GM21423 (cell line): ENCODE data around the gene TMPRSS3.

ENCODE experiments used
- ATAC-seq: cut with Tn5 transposase; IDR thresholded peaks from one replicate; pipeline ENCODE4 v1.9.1; 2021; ENCODE audit warnings: mild to moderate bottlenecking, moderate library complexity; ENCODE audit not compliant: unreplicated experiment

TMPRSS3 gene

GRCh38 chr21:42390193-42390592 lies 5.7 kb downstream of the TMPRSS3 start:
- ATAC-seq, result no peak

GRCh38 chr21:42389449-42389835 lies 6.4 kb downstream of the TMPRSS3 start:
- no peak for ATAC-seq

GRCh38 chr21:42388740-42389448 lies 7.0 kb downstream of the TMPRSS3 start:
- ATAC-seq, result no peak

GRCh38 chr21:42387843-42388340 lies 8.0 kb downstream of the TMPRSS3 start:
- no peak for ATAC-seq

GRCh38 chr21:42387164-42387563 lies 8.7 kb downstream of the TMPRSS3 start:
- no peak for ATAC-seq

GRCh38 chr21:42386034-42386591 lies 9.7 kb downstream of the TMPRSS3 start:
- ATAC-seq, result no peak

- ATAC-seq, result no peak
Observed at GRCh38 chr21:42385619-42386018, 10.2 kb downstream of the TMPRSS3 start.

- no peak for ATAC-seq
Observed at GRCh38 chr21:42384989-42385388, 10.9 kb downstream of the TMPRSS3 start.

- no peak for ATAC-seq
Observed at GRCh38 chr21:42384156-42384945, 11.5 kb downstream of the TMPRSS3 start.

GRCh38 chr21:42383331-42383730 lies 12.5 kb downstream of the TMPRSS3 start:
- no peak for ATAC-seq

- no peak for ATAC-seq
Observed at GRCh38 chr21:42382915-42383314, 12.9 kb downstream of the TMPRSS3 start.

- ATAC-seq, result no peak
Observed at GRCh38 chr21:42381347-42381984, 14.4 kb downstream of the TMPRSS3 start.

- ATAC-seq, result no peak
Observed at GRCh38 chr21:42379426-42380215, 16.2 kb downstream of the TMPRSS3 start.

- ATAC-seq, result no peak
Observed at GRCh38 chr21:42378418-42378817, 17.4 kb downstream of the TMPRSS3 start.

GRCh38 chr21:42377951-42378340 lies 17.9 kb downstream of the TMPRSS3 start:
- no peak for ATAC-seq

- ATAC-seq, result no peak
Observed at GRCh38 chr21:42377211-42377950, 18.5 kb downstream of the TMPRSS3 start.

- ATAC-seq, result no peak
Observed at GRCh38 chr21:42376338-42376982, 19.4 kb downstream of the TMPRSS3 start.

- ATAC-seq, result no peak
Observed at GRCh38 chr21:42375966-42376337, 19.9 kb downstream of the TMPRSS3 start.

GRCh38 chr21:42375506-42375905 lies 20.3 kb downstream of the TMPRSS3 start:
- no peak for ATAC-seq
